Activated B cell treated with CpG ODN at 0.5 μM for 24 hours (primary cell): Measurements from ENCODE around the gene GTF3C2. TPM values are rescaled to one million over a fixed set of nuclear protein-coding genes. Genes with fewer than 3 reads are reported as not detected.

Experiments
- ATAC-seq: fragments of 200-7000 bp; cut with Tn5 transposase; one replicate; pipeline ENCODE4 v1.10.0; 2021; ENCODE audit warnings: low read depth, mild to moderate bottlenecking, moderate library complexity
- CTCF ChIA-PET: fragments of 350-600 bp; sonication (Branson Sonifier 250); formaldehyde crosslinking; loops from one replicate; lab custom pipeline; 2021; ENCODE audit warnings: antibody characterized with exemption; lab: Charles Lee
- POLR2A ChIA-PET: fragments of 350-600 bp; sonication (Branson Sonifier 250); formaldehyde crosslinking; loops from one replicate; lab custom pipeline; 2021; ENCODE audit warnings: antibody characterized with exemption; lab: Charles Lee
- DNase-seq: peaks from one replicate; pipeline ENCODE4 v3.0.0; 2022
- H3K27ac Mint-ChIP-seq: one replicate; pipeline ENCODE4 v1.8.0; 2020; ENCODE audit warnings: mixed read lengths
- H3K27me3 Mint-ChIP-seq: one replicate; pipeline ENCODE4 v1.8.0; 2021; ENCODE audit warnings: mixed read lengths
- H3K36me3 Mint-ChIP-seq: one replicate; pipeline ENCODE4 v1.8.0; 2021; ENCODE audit warnings: low read depth, mixed read lengths
- H3K4me1 Mint-ChIP-seq: one replicate; pipeline ENCODE4 v1.8.0; 2021; ENCODE audit warnings: mixed read lengths
- H3K4me3 Mint-ChIP-seq: one replicate; pipeline ENCODE4 v1.8.0; 2020; ENCODE audit warnings: mild to moderate bottlenecking, mixed read lengths
- H3K9me3 Mint-ChIP-seq: one replicate; pipeline ENCODE4 v1.8.0; 2020; ENCODE audit warnings: mixed read lengths
- intact Hi-C: fragments of 100-400 bp; cut with micrococcal nuclease; formaldehyde crosslinking; loops from one replicate; pipeline ENCODE4 v1.15.1; 2024
- total RNA-seq: library from RNA; stranded (reverse); gene quantifications from 2 replicates; pipeline ENCODE4 v1.2.3, GENCODE V29; 2022
- TF ChIP-seq, protein P1 (sequence below): fragments of 200-600 bp; IDR thresholded peaks from one replicate; pipeline ENCODE4 v1.8.0; 2022; ENCODE audit warnings: antibody characterized with exemption, mild to moderate bottlenecking

Gene GTF3C2
- total RNA-seq, 1 donor from 2014 or later = 119 TPM

GRCh38 chr2:27372937-27373336 lies 16.4 kb upstream of the GTF3C2 start:
- Mint-ChIP-seq H3K4me1 (peaks cover 35% of the 10 kb centered on the region), H3K27ac (peak overlapping the region; percentile 98), H3K27me3 (no peaks in the 10 kb centered on the region), H3K9me3 (no peaks in the 10 kb centered on the region), H3K4me3 (peak overlapping the region; percentile 32), H3K36me3 (peaks cover 84% of the 10 kb centered on the region)
- DNase-seq (no peak), ATAC-seq (no peak)
- ChIA-PET POLR2A (interaction anchor here (4.4 to 5.1 kb wide), 4 partner anchors 8 to 256 kb away, joined by 18 to 96 read pairs (median 67); partner anchors contain the start of genes CCDC121, GPN1, GTF3C2 and PPM1G), CTCF (no interaction called here)
- TF ChIP-seq, protein P1, sequence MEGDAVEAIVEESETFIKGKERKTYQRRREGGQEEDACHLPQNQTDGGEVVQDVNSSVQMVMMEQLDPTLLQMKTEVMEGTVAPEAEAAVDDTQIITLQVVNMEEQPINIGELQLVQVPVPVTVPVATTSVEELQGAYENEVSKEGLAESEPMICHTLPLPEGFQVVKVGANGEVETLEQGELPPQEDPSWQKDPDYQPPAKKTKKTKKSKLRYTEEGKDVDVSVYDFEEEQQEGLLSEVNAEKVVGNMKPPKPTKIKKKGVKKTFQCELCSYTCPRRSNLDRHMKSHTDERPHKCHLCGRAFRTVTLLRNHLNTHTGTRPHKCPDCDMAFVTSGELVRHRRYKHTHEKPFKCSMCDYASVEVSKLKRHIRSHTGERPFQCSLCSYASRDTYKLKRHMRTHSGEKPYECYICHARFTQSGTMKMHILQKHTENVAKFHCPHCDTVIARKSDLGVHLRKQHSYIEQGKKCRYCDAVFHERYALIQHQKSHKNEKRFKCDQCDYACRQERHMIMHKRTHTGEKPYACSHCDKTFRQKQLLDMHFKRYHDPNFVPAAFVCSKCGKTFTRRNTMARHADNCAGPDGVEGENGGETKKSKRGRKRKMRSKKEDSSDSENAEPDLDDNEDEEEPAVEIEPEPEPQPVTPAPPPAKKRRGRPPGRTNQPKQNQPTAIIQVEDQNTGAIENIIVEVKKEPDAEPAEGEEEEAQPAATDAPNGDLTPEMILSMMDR = no peak
- intact Hi-C loops = loop anchor here (5.0 kb wide), 2 partner anchors 69 to 519 kb away; partner anchors contain the start of genes BABAM2, KRTCAP3 and RBKS

GRCh38 chr2:27370816-27371620 lies 14.5 kb upstream of the GTF3C2 start:
- DNase-seq (peak; percentile 73), ATAC-seq (peak; percentile 41)
- peaks cover 81% of the 10 kb centered on the region for H3K36me3 Mint-ChIP-seq
- H3K27me3 Mint-ChIP-seq = no peaks in the 10 kb centered on the region
- TF ChIP-seq, protein P1 = no peak
- POLR2A ChIA-PET = interaction anchor here (0.5 to 5.1 kb wide), 22 partner anchors 10 to 513 kb away, joined by 3 to 96 read pairs (median 4); partner anchors contain the start of genes ATRAID, CCDC121, GPN1 and GTF3C2
- peak overlapping the region; percentile 94 for H3K4me3 Mint-ChIP-seq
- CTCF ChIA-PET = interaction anchor here (1.2 to 1.5 kb wide), 4 partner anchors 9 to 313 kb away, joined by 3 to 6 read pairs (median 5); partner anchors contain the start of genes GTF3C2 and ZNF513
- intact Hi-C loops = loop anchor here (1.0 to 5.0 kb wide), 15 partner anchors 9 to 521 kb away; partner anchors contain the start of genes ATRAID, BABAM2, CCDC121 and GPN1
- peaks cover 35% of the 10 kb centered on the region for H3K4me1 Mint-ChIP-seq
- H3K9me3 Mint-ChIP-seq = no peaks in the 10 kb centered on the region
- peak overlapping the region; percentile 98 for H3K27ac Mint-ChIP-seq

GRCh38 chr2:27370026-27370815 lies 13.7 kb upstream of the GTF3C2 start, which contains the start of the genes EIF2B4 and SNX17:
TSS of gene EIF2B4 (minus strand) at chr2:27370338. CDS start at chr2:27370314, 24 bp downstream.
TSS of gene SNX17 (plus strand) at chr2:27370616. CDS start at chr2:27370744, 128 bp downstream.
- peaks cover 35% of the 10 kb centered on the region for H3K4me1 Mint-ChIP-seq
- H3K4me3 Mint-ChIP-seq = peak within 1 kb of the TSS; percentile 94
- intact Hi-C loops = loop anchor here (1.0 to 5.0 kb wide), 15 partner anchors 10 to 522 kb away; partner anchors contain the start of genes ATRAID, BABAM2, CCDC121 and GPN1
- DNase-seq (peak; percentile 99), ATAC-seq (peak; percentile 83)
- POLR2A ChIA-PET = interaction anchor here (1.2 to 5.1 kb wide), 14 partner anchors 10 to 320 kb away, joined by 3 to 96 read pairs (median 10); partner anchors contain the start of genes ATRAID, CCDC121, GPN1 and GTF3C2
- no peaks in the 10 kb centered on the region for H3K27me3 Mint-ChIP-seq
- H3K27ac Mint-ChIP-seq = peak within 1 kb of the TSS; percentile 98
- H3K36me3 Mint-ChIP-seq = peaks cover 78% of the 10 kb centered on the region
- CTCF ChIA-PET = interaction anchor here (0.8 to 1.4 kb wide), 6 partner anchors 9 to 319 kb away, joined by 3 to 6 read pairs (median 4); partner anchors contain the start of gene GTF3C2
- no peaks in the 10 kb centered on the region for H3K9me3 Mint-ChIP-seq
- TF ChIP-seq, protein P1 = no peak

- peaks cover 74% of the 10 kb centered on the region for H3K36me3 Mint-ChIP-seq
- peaks cover 35% of the 10 kb centered on the region for H3K4me1 Mint-ChIP-seq
- TF ChIP-seq, protein P1 = no peak
- DNase-seq (no peak), ATAC-seq (no peak)
- no peaks in the 10 kb centered on the region for H3K27me3 Mint-ChIP-seq
- intact Hi-C loops = loop anchor here (1.0 to 5.0 kb wide), 15 partner anchors 11 to 523 kb away; partner anchors contain the start of genes ATRAID, BABAM2, CCDC121 and GPN1
- H3K4me3 Mint-ChIP-seq = peak overlapping the region; percentile 94
- CTCF ChIA-PET = interaction anchor here (0.8 to 1.4 kb wide), 5 partner anchors 10 to 319 kb away, joined by 3 to 6 read pairs (median 4); partner anchors contain the start of gene GTF3C2
- peak overlapping the region; percentile 96 for H3K27ac Mint-ChIP-seq
- H3K9me3 Mint-ChIP-seq = no peaks in the 10 kb centered on the region
- POLR2A ChIA-PET = interaction anchor here (0.6 to 5.1 kb wide), 9 partner anchors 9 to 293 kb away, joined by 3 to 96 read pairs (median 18); partner anchors contain the start of genes CCDC121, GPN1, GTF3C2 and MPV17
Observed at GRCh38 chr2:27369471-27370025, 13.0 kb upstream of the GTF3C2 start.
